ENCODE results near the gene SORD.
"Not testable (repeated sequence)": the region's sequence is repeated elsewhere in the genome, so short reads cannot be mapped to it uniquely, and the experiment has no call there.

DNA sequence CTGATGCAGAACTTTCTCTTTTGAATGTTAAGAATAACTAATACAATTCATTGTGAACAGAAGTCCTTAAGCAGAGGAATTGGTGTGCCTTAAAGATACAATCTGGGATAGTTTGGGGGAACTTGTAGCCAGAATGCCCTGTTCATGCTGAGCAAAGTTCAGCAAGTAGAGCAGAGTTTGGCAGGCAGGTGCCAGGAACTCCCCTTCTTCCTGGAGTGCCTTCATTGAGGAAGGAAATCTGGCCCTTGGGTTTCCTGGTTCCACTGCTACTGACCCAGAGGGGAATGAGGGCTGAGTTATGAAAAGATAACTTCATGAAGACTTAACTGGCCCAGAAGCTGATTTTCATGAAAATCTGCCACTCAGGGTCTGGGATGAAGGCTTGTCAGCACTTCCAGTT lies 50.6 kb downstream of the SORD start:
- TF ChIP-seq, protein P1, sequence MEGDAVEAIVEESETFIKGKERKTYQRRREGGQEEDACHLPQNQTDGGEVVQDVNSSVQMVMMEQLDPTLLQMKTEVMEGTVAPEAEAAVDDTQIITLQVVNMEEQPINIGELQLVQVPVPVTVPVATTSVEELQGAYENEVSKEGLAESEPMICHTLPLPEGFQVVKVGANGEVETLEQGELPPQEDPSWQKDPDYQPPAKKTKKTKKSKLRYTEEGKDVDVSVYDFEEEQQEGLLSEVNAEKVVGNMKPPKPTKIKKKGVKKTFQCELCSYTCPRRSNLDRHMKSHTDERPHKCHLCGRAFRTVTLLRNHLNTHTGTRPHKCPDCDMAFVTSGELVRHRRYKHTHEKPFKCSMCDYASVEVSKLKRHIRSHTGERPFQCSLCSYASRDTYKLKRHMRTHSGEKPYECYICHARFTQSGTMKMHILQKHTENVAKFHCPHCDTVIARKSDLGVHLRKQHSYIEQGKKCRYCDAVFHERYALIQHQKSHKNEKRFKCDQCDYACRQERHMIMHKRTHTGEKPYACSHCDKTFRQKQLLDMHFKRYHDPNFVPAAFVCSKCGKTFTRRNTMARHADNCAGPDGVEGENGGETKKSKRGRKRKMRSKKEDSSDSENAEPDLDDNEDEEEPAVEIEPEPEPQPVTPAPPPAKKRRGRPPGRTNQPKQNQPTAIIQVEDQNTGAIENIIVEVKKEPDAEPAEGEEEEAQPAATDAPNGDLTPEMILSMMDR (IDR thresholded peaks at IDR 0.05; ENCODE audit: borderline replicate concordance, extremely low read depth, low read length, poor library complexity, severe bottlenecking) = not testable (repeated sequence)
- not testable (repeated sequence) for TF ChIP-seq EZH2 (IDR thresholded peaks at IDR 0.05; ENCODE audit: borderline replicate concordance, low read depth, low read length, severe bottlenecking)
